ENCODE results near the gene DENND6A.
A peak's percentile ranks its signal among the peaks of the same experiment; 100 is the strongest.

DENND6A gene

DNA sequence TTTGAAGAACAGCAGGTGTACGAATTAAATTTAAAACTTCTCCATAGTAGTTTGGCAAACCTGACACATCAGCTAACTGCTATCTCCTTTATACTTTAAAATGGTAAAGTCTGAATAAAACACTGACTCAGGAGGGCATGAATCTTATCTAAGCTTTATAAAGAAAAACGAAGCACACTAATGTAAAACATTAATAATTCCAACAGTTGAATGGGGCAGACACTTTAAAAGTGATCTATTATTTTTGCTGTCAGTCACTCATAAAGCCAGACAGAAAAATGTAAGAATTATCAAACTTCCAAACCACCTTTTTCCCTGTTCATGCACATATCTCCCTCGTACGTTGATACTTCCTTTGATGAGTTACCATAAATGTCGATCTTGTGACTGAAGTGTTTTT is 98.3 kb downstream of the DENND6A start:
- no peaks in the 10 kb centered on the region for H3K27me3 ChIP-seq (replicated peaks)
- TF ChIP-seq, protein P1, sequence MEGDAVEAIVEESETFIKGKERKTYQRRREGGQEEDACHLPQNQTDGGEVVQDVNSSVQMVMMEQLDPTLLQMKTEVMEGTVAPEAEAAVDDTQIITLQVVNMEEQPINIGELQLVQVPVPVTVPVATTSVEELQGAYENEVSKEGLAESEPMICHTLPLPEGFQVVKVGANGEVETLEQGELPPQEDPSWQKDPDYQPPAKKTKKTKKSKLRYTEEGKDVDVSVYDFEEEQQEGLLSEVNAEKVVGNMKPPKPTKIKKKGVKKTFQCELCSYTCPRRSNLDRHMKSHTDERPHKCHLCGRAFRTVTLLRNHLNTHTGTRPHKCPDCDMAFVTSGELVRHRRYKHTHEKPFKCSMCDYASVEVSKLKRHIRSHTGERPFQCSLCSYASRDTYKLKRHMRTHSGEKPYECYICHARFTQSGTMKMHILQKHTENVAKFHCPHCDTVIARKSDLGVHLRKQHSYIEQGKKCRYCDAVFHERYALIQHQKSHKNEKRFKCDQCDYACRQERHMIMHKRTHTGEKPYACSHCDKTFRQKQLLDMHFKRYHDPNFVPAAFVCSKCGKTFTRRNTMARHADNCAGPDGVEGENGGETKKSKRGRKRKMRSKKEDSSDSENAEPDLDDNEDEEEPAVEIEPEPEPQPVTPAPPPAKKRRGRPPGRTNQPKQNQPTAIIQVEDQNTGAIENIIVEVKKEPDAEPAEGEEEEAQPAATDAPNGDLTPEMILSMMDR (IDR thresholded peaks at IDR 0.05; ENCODE audit: low read depth, low read length, missing control alignments) = no peak
- peaks cover 29% of the 10 kb centered on the region for H3K36me3 ChIP-seq (replicated peaks)
- H3K27ac ChIP-seq = no peak overlapping the region
- in situ Hi-C loops (cut with HindIII; ENCODE audit: low pct_ligation_motif_present, low sequenced_read_pairs) = no loop called here
- peak overlapping the region; percentile 100 for H3K4me3 ChIP-seq (ENCODE audit: low read depth, low read length)
- no peak for DNase-seq

DNA sequence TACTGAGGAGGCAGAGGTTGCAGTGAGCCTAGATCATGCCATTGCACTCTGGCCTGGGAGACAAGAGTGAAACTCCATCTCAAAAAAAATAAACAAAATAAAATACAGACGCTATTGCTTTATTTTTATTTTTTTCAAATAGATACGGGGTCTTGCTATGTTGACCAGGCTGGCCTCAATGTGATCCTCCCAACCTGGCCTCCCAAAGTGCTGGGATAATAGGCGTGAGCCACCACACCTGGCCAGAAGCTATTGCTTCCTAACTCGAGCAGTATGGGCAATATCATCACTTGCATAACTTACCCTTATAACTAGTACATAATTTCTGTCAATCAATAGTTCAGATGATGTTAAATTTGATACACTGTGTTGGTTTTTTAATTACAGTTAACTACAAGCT is 98.7 kb downstream of the DENND6A start:
- in situ Hi-C loops (cut with HindIII; ENCODE audit: low pct_ligation_motif_present, low sequenced_read_pairs) = no loop called here
- no peak for DNase-seq
- peak overlapping the region; percentile 100 for H3K4me3 ChIP-seq (ENCODE audit: low read depth, low read length)
- H3K27me3 ChIP-seq (replicated peaks) = no peaks in the 10 kb centered on the region
- TF ChIP-seq, protein P1 (IDR thresholded peaks at IDR 0.05; ENCODE audit: low read depth, low read length, missing control alignments) = no peak
- peaks cover 34% of the 10 kb centered on the region for H3K36me3 ChIP-seq (replicated peaks)
- no peak overlapping the region for H3K27ac ChIP-seq

DNA sequence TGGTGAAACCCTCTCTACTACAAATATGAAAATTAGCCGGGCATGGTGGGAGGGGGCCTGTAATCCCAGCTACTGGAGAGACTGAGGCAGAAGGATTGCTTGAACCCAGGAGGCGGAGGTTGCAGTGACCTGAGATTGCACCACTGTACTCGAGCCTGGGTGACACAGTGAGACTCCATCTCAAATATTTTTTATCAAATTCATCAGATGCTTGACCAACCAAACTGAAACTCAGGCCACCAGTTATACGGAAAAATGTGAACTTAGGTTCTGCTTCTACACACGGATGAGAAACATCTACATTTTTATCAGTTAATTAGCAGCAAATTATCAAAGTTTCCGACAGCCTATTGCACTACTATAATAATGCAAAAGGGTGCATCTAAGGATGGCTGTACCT is 100.6 kb downstream of the DENND6A start:
- H3K4me3 ChIP-seq (ENCODE audit: low read depth, low read length) = peak overlapping the region; percentile 5
- in situ Hi-C loops (cut with HindIII; ENCODE audit: low pct_ligation_motif_present, low sequenced_read_pairs) = no loop called here
- TF ChIP-seq, protein P1 (IDR thresholded peaks at IDR 0.05; ENCODE audit: low read depth, low read length, missing control alignments) = no peak
- no peaks in the 10 kb centered on the region for H3K27me3 ChIP-seq (replicated peaks)
- no peak overlapping the region for H3K27ac ChIP-seq
- DNase-seq = no peak
- peaks cover 41% of the 10 kb centered on the region for H3K36me3 ChIP-seq (replicated peaks)

DNA sequence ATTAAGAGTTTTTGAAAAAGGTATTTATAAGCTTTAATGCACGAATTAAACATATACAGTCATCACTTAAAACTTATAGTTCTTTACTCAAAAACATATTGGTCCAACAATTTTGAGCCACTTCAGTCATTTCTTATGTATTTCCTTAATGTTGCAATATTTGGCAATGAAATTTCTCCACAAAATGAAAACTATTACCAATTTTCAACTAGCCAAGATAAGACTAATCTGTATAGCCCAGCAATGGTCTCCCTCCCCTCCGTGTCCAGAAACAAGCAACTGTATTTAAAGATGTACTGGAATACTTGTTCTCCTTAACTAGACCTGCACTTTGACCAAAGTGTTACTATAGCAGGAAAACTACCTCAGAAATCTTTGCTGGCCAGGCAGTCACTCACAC is 105.0 kb downstream of the DENND6A start:
- in situ Hi-C loops (cut with HindIII; ENCODE audit: low pct_ligation_motif_present, low sequenced_read_pairs) = no loop called here
- Histone ChIP-seq H3K27me3 (replicated peaks) (no peaks in the 10 kb centered on the region), H3K4me3 (ENCODE audit: low read depth, low read length) (no peak overlapping the region), H3K36me3 (replicated peaks) (peaks cover 49% of the 10 kb centered on the region), H3K27ac (no peak overlapping the region)
- no peak for DNase-seq
- TF ChIP-seq, protein P1 (IDR thresholded peaks at IDR 0.05; ENCODE audit: low read depth, low read length, missing control alignments) = no peak

DNA sequence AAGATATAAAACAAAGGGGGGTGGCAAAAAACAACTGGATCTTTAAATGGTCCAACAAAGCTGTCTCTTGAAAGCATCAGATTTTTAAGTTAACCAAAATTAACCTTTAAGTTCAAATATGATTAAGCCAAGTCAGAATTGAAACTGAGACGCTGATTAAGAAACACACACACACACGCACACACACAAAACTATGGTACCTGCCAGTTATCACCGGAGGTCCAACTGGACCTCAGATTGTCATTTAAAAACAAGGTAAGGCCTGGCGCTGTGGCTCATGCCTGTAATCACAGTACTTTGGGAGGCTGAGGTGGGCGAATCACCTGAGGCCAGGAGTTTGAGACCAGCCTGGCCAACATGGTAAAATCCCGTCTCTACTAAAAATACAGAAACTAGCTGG is 106.1 kb downstream of the DENND6A start:
- Histone ChIP-seq H3K27ac (no peak overlapping the region), H3K4me3 (ENCODE audit: low read depth, low read length) (no peak overlapping the region), H3K36me3 (replicated peaks) (peaks cover 54% of the 10 kb centered on the region), H3K27me3 (replicated peaks) (no peaks in the 10 kb centered on the region)
- in situ Hi-C loops (cut with HindIII; ENCODE audit: low pct_ligation_motif_present, low sequenced_read_pairs) = no loop called here
- DNase-seq = no peak
- TF ChIP-seq, protein P1 (IDR thresholded peaks at IDR 0.05; ENCODE audit: low read depth, low read length, missing control alignments) = no peak

GRCh38 chr3:57583544-57583943 is 109.3 kb downstream of the DENND6A start:
- H3K36me3 ChIP-seq (replicated peaks) = peaks cover 67% of the 10 kb centered on the region
- no peak overlapping the region for H3K27ac ChIP-seq
- no peak overlapping the region for H3K4me3 ChIP-seq (ENCODE audit: low read depth, low read length)
- TF ChIP-seq, protein P1 (IDR thresholded peaks at IDR 0.05; ENCODE audit: low read depth, low read length, missing control alignments) = no peak
- no peak for DNase-seq
- in situ Hi-C loops (cut with HindIII; ENCODE audit: low pct_ligation_motif_present, low sequenced_read_pairs) = no loop called here
- no peaks in the 10 kb centered on the region for H3K27me3 ChIP-seq (replicated peaks)

All from brain microvascular endothelial cell (primary cell).